CD4-positive, alpha-beta T cell (primary cell): Measurements from ENCODE around the gene CCR5AS.
A peak's percentile ranks its signal among the peaks of the same experiment; 100 is the strongest.

ENCODE experiments used
- ATAC-seq: fragments of 200-7000 bp; cut with Tn5 transposase; one replicate; pipeline ENCODE4 v1.10.0; 2022; ENCODE audit warnings: mild to moderate bottlenecking; ENCODE audit not compliant: poor library complexity
- CTCF ChIA-PET: fragments of 350-600 bp; sonication (Branson Sonifier 250); formaldehyde crosslinking; loops from one replicate; lab custom pipeline; 2021; ENCODE audit warnings: antibody characterized with exemption, inconsistent platforms; lab: Charles Lee
- POLR2A ChIA-PET: fragments of 350-600 bp; sonication (Branson Sonifier 250); formaldehyde crosslinking; loops from one replicate; lab custom pipeline; 2021; ENCODE audit warnings: antibody characterized with exemption, inconsistent platforms; lab: Charles Lee
- DNase-seq, 14 experiments: peaks; one replicate each; pipeline ENCODE4 v3.0.0-alpha.2; 2013 to 2020; ENCODE audit warnings: mixed read lengths in 2 of 14
- H3K27ac ChIP-seq, 2 donors: one replicate each; pipeline versions ENCODE4 v1.5.1 to v1.7.0; 2013; ENCODE audit warnings: low read length in 2 of 2, low read depth in 1 of 2, mild to moderate bottlenecking in 1 of 2
- H3K27me3 ChIP-seq, 2 experiments: 1 replicate in 1 of 2; 2 replicates in 1 of 2; pipeline versions ENCODE4 v1.6.1 to v1.7.0; 2013; ENCODE audit warnings: low read length in 2 of 2, control low read depth in 1 of 2, mild to moderate bottlenecking in 1 of 2, moderate library complexity in 1 of 2; ENCODE audit not compliant: insufficient read depth in 2 of 2, control insufficient read depth in 1 of 2
- H3K36me3 ChIP-seq: one replicate; pipeline ENCODE4 v1.6.1; 2013; ENCODE audit warnings: low read length, control low read depth; ENCODE audit not compliant: insufficient read depth
- H3K4me1 ChIP-seq: one replicate; pipeline ENCODE4 v1.6.1; 2013; ENCODE audit warnings: low read length, control low read depth; ENCODE audit not compliant: insufficient read depth
- H3K4me3 ChIP-seq: one replicate; pipeline ENCODE4 v1.5.1; 2013; ENCODE audit warnings: mild to moderate bottlenecking, low read length, moderate library complexity
- H3K9me3 ChIP-seq, 2 experiments: 1 replicate in 1 of 2; 2 replicates in 1 of 2; pipeline versions ENCODE4 v1.6.1 to v1.7.0; 2013; ENCODE audit warnings: low read length in 2 of 2, mild to moderate bottlenecking in 2 of 2, control low read depth in 1 of 2, moderate library complexity in 1 of 2; ENCODE audit not compliant: control insufficient read depth in 1 of 2, insufficient read depth in 1 of 2
- H3K27ac Mint-ChIP-seq: one replicate; pipeline ENCODE4 v1.8.0; 2020; ENCODE audit warnings: mixed read lengths
- H3K27me3 Mint-ChIP-seq: one replicate; pipeline ENCODE4 v1.8.0; 2021; ENCODE audit warnings: mixed read lengths
- H3K36me3 Mint-ChIP-seq: one replicate; pipeline ENCODE4 v1.8.0; 2021; ENCODE audit warnings: low read depth, mixed read lengths
- H3K4me1 Mint-ChIP-seq: one replicate; pipeline ENCODE4 v1.8.0; 2021; ENCODE audit warnings: low read depth, mixed read lengths
- H3K4me3 Mint-ChIP-seq: one replicate; pipeline ENCODE4 v1.8.0; 2020; ENCODE audit warnings: mild to moderate bottlenecking, mixed read lengths
- H3K9me3 Mint-ChIP-seq: one replicate; pipeline ENCODE4 v1.8.0; 2020; ENCODE audit warnings: mixed read lengths
- CTCF ChIP-seq: fragments of 200-600 bp; IDR thresholded peaks from one replicate; pipeline ENCODE4 v1.8.0; 2022; ENCODE audit warnings: antibody characterized with exemption, mild to moderate bottlenecking
- intact Hi-C, 2 experiments: fragments of 100-400 bp; cut with DNase I in 1 of 2; cut with micrococcal nuclease in 1 of 2; formaldehyde crosslinking; loops; one replicate each; pipeline versions ENCODE4 v1.15.1 to v1.9.0; 2023 to 2025; cut with DNase I, micrococcal nuclease

The CCR5AS gene

GRCh38 chr3:46409739-46410489 is 3.0 kb upstream of the CCR5AS start:
- Histone ChIP-seq H3K27ac (no peak overlapping the region), H3K4me1 (peaks cover 22% of the 10 kb centered on the region), H3K9me3 (no peaks in the 10 kb centered on the region), H3K27me3 (no peaks in the 10 kb centered on the region), H3K4me3 (no peak overlapping the region), H3K36me3 (no peaks in the 10 kb centered on the region)
- no peaks in the 10 kb centered on the region for H3K36me3 Mint-ChIP-seq
- H3K27ac Mint-ChIP-seq: no peak overlapping the region
- TF ChIP-seq CTCF: no peak
- intact Hi-C loops: no loop called here
- ChIA-PET CTCF (interaction anchor here (1.0 kb wide), 1 partner anchor 219 kb away, joined by 3 read pairs; no protein-coding TSS in a partner anchor), POLR2A (no interaction called here)
- no peaks in the 10 kb centered on the region for H3K9me3 Mint-ChIP-seq
- H3K4me3 Mint-ChIP-seq: no peak overlapping the region
- H3K4me1 Mint-ChIP-seq: peaks cover 31% of the 10 kb centered on the region
- H3K27me3 Mint-ChIP-seq: no peaks in the 10 kb centered on the region
- ATAC-seq (no peak), DNase-seq (no peak)

GRCh38 chr3:46408853-46409252 is 2.0 kb upstream of the CCR5AS start:
- ATAC-seq (no peak), DNase-seq (no peak)
- intact Hi-C loops: no loop called here
- H3K9me3 Mint-ChIP-seq: no peaks in the 10 kb centered on the region
- H3K27me3 ChIP-seq: no peaks in the 10 kb centered on the region
- no peak for TF ChIP-seq CTCF
- peaks cover 31% of the 10 kb centered on the region for H3K4me1 Mint-ChIP-seq
- H3K36me3 Mint-ChIP-seq: no peaks in the 10 kb centered on the region
- no peaks in the 10 kb centered on the region for H3K36me3 ChIP-seq
- ChIA-PET POLR2A (no interaction called here), CTCF (interaction anchor here (1.0 kb wide), 1 partner anchor 220 kb away, joined by 3 read pairs; no protein-coding TSS in a partner anchor)
- no peak overlapping the region for H3K4me3 ChIP-seq
- no peak overlapping the region for H3K27ac ChIP-seq
- H3K4me1 ChIP-seq: peaks cover 22% of the 10 kb centered on the region
- H3K27me3 Mint-ChIP-seq: no peaks in the 10 kb centered on the region
- no peaks in the 10 kb centered on the region for H3K9me3 ChIP-seq
- no peak overlapping the region for H3K27ac Mint-ChIP-seq
- no peak overlapping the region for H3K4me3 Mint-ChIP-seq

GRCh38 chr3:46407970-46408369 is 1.1 kb upstream of the CCR5AS start:
- no peaks in the 10 kb centered on the region for H3K36me3 Mint-ChIP-seq

More at GRCh38 chr3:46407970-46408369, 1.1 kb upstream of the CCR5AS start:
- Mint-ChIP-seq H3K4me3 (peak overlapping the region; percentile 86), H3K9me3 (no peaks in the 10 kb centered on the region), H3K27ac (peak overlapping the region; percentile 85), H3K4me1 (peaks cover 31% of the 10 kb centered on the region), H3K27me3 (no peaks in the 10 kb centered on the region)
- H3K4me3 ChIP-seq: peak overlapping the region; percentile 51
- TF ChIP-seq CTCF: no peak
- H3K27me3 ChIP-seq: no peaks in the 10 kb centered on the region
- POLR2A ChIA-PET: interaction anchor here (0.6 kb wide), 1 partner anchor 551 kb away, joined by 3 read pairs; no protein-coding TSS in a partner anchor
- no peaks in the 10 kb centered on the region for H3K36me3 ChIP-seq
- DNase-seq: peak in 1 of 14 experiments; percentile 27
- H3K27ac ChIP-seq: no peak overlapping the region
- peaks cover 22% of the 10 kb centered on the region for H3K4me1 ChIP-seq
- H3K9me3 ChIP-seq: no peaks in the 10 kb centered on the region
- intact Hi-C loops: loop anchor here in 1 of 2 experiments (1.0 kb wide), 1 partner anchor 33 kb away; no protein-coding TSS in a partner anchor
- CTCF ChIA-PET: no interaction called here
- no peak for ATAC-seq
